ENCODE data around the gene TNK2. TPM values are rescaled to one million over a fixed set of nuclear protein-coding genes. Genes with fewer than 3 reads are reported as not detected.

Gene TNK2
- total RNA-seq, 6 experiments from 2014 or later: 12.6 to 52.5 (median 25.3) TPM

GRCh38 chr3:195908694-195909581, 587 bp upstream of the TNK2 start:
- ATAC-seq (peak in 1 of 4 donors; percentile 2), DNase-seq (no peak)
- Histone ChIP-seq H3K27me3 (no peaks in the 10 kb centered on the region), H3K4me1 (peaks cover 0 to 59% (median 31%) of the 10 kb centered on the region in 4 donors), H3K27ac (peak overlapping the region; percentile 56 to 71 (median 62)), H3K36me3 (no peaks in the 10 kb centered on the region), H3K9me3 (no peaks in the 10 kb centered on the region), H3K4me3 (peak overlapping the region; percentile 59 to 70 (median 61))
- no peak for TF ChIP-seq CTCF (IDR thresholded peaks at IDR 0.05)
- TF ChIP-seq POLR2A (IDR thresholded peaks at IDR 0.05): no peak
- intact Hi-C loops (cut with DNase I): no loop called here
- 2% methylated on average over 19 of the region's 103 CpGs for WGBS (ENCODE audit: insufficient coverage, low coverage, low lambda C conversion rate, missing lambda C conversion rate)

GRCh38 chr3:195907684-195907933, 742 bp downstream of the TNK2 start:
- ATAC-seq: peak in 1 of 4 donors; percentile 8
- no CpG with 5 or more reads among the region's 6 CpGs for WGBS (ENCODE audit: insufficient coverage, low coverage, low lambda C conversion rate, missing lambda C conversion rate)
- no peaks in the 10 kb centered on the region for H3K9me3 ChIP-seq
- peak overlapping the region; percentile 45 to 71 (median 48) for H3K27ac ChIP-seq
- DNase-seq: peak in 1 of 3 donors; percentile 75
- intact Hi-C loops (cut with DNase I): no loop called here
- peaks cover 0 to 62% (median 31%) of the 10 kb centered on the region in 4 donors for H3K4me1 ChIP-seq
- peak overlapping the region; percentile 59 to 70 (median 61) for H3K4me3 ChIP-seq
- no peaks in the 10 kb centered on the region for H3K27me3 ChIP-seq
- TF ChIP-seq CTCF (IDR thresholded peaks at IDR 0.05) (no peak), POLR2A (IDR thresholded peaks at IDR 0.05) (no peak)
- H3K36me3 ChIP-seq: no peaks in the 10 kb centered on the region

DNA sequence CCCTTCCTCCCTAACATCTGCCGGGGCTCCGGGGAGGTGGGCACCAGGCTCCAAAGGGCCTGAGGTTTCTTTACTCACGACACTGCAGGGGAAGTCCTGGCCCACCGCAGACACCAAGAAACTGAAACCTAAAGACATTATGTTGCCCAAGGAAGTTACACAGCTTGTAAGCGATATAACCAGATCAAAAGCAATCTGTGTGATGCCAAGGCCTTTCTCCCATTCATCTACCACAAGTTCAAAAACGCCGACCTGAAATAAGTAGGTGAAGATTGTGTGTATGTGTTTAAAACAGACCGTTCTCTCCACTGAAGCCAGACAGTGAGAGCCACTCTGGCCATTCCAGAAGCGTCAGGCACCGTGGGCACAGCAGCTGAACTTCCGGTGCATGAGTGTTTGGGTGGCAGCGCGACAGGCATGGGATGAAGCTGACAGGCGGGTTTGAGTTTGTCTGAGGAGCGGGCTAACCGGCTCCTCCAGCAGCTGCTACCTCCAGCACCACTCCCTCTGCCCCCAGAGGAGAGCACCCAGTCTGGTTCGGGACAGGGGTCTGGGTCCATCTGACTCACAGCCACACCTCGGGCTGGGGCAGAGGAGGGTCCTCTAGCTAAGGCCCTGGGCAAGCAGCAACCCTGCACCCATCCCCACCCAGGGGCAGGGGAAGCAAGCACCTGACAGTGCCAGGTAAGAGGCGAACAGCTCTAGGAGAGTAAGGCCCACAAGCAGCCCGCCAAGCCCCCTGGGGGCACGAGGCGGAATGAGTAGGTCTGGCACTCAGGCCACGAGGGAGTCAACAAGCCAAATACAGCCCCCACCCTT, 1.3 kb downstream of the TNK2 start:
- 27% methylated on average over 11 of the region's 23 CpGs for WGBS (ENCODE audit: insufficient coverage, low coverage, low lambda C conversion rate, missing lambda C conversion rate)
- Histone ChIP-seq H3K27ac (peak overlapping the region; percentile 45 to 71 (median 48)), H3K4me3 (peak overlapping the region in 2 of 3 donors; percentile 59 to 61), H3K4me1 (peaks cover 0 to 62% (median 31%) of the 10 kb centered on the region in 4 donors), H3K9me3 (no peaks in the 10 kb centered on the region), H3K36me3 (no peaks in the 10 kb centered on the region), H3K27me3 (no peaks in the 10 kb centered on the region)
- DNase-seq: peak in 2 of 3 donors; percentile 57 to 61
- intact Hi-C loops (cut with DNase I): no loop called here
- TF ChIP-seq POLR2A (IDR thresholded peaks at IDR 0.05) (peak; percentile 19), CTCF (IDR thresholded peaks at IDR 0.05) (no peak)
- peak in 3 of 4 donors; percentile 1 to 18 (median 16) for ATAC-seq

DNA sequence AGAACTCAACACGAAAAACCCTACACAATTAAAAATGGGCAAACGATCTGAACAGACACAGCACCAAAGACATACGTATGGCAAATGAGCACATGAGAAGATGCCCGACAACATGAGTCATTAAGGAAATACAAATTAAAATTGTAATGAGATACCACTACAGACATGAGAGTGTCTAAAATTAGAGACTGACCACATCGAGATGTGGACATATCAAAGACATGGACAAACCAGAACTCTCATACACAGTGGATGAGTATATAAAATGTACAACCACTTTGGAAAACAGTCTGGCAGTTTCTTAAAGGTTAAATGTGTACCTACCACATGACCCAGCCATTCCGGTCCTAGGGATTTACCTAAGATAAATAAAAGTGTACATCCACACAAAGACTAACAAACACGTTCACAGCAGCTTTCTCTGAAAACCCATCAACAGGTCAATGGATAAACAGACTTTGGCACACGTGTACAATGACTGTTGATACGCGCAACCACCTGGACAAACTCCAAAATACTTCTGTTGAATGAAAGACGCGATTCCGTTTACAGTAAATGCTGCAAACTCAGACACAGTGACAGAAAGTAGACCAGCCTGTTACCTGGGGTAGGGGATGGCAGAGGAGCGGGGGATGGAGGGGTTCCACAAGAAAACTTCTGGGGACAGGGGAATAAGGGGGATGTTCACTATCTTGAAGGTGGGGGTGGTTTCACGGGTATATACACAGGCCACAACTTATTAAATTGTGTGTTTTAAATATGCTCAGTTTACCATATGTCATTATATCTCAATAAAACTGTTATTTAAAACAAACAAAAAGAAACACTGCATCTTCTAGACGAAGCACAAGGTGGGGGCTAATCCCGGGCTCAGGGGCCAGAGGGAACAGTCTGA, 2.1 kb downstream of the TNK2 start:
- WGBS (ENCODE audit: insufficient coverage, low coverage, low lambda C conversion rate, missing lambda C conversion rate): 27% methylated on average over 17 of the region's 17 CpGs
- H3K9me3 ChIP-seq: no peaks in the 10 kb centered on the region
- H3K36me3 ChIP-seq: no peaks in the 10 kb centered on the region
- peak overlapping the region; percentile 45 to 71 (median 48) for H3K27ac ChIP-seq
- intact Hi-C loops (cut with DNase I): no loop called here
- H3K4me3 ChIP-seq: no peak overlapping the region
- ATAC-seq (peak in 3 of 4 donors; percentile 2 to 52 (median 21)), DNase-seq (peak in 1 of 3 donors; percentile 9)
- peaks cover 0 to 55% (median 28%) of the 10 kb centered on the region in 4 donors for H3K4me1 ChIP-seq
- TF ChIP-seq POLR2A (IDR thresholded peaks at IDR 0.05) (no peak), CTCF (IDR thresholded peaks at IDR 0.05) (no peak)
- H3K27me3 ChIP-seq: no peaks in the 10 kb centered on the region
